HepG2 (cell line): ENCODE results near the gene ADCYAP1R1. TPM values are rescaled to one million over a fixed set of nuclear protein-coding genes. Genes with fewer than 3 reads are reported as not detected.

ENCODE experiments used
- ATAC-seq: fragments of 200-7000 bp; cut with Tn5 transposase; 3 replicates; pipeline ENCODE4 v1.9.1; 2020; ENCODE audit warnings: mild to moderate bottlenecking, moderate library complexity
- BruUV-seq: library from RNA; stranded (reverse); fragments of 400-500 nt; replicated peaks from 2 replicates; lab custom pipeline; 2021; lab: Mats Ljungman, UMichigan
- CTCF ChIA-PET: fragments of 300-600 bp; formaldehyde crosslinking; extraction: SDS; loops from one replicate; lab custom pipeline; 2021; ENCODE audit warnings: low total read pairs, inconsistent platforms, low intra/inter-chr PET ratio; lab: Yijun Ruan, JAX
- POLR2A ChIA-PET: fragments of 350-600 bp; sonication (Branson Sonifier 250); formaldehyde crosslinking; loops from one replicate; lab custom pipeline; 2020; ENCODE audit warnings: antibody characterized with exemption, inconsistent platforms; lab: Yijun Ruan, JAX
- DNase-seq: peaks from one replicate; pipeline ENCODE4 v3.0.0-alpha.2; 2015; ENCODE audit warnings: low spot score
- FAIRE-seq: peaks from 3 replicates; lab custom pipeline; 2011; peaks lifted over from hg19 to GRCh38; lab: Jason Lieb, UNC
- H2AFZ ChIP-seq: one replicate; pipeline ENCODE4 v1.6.1; 2011; ENCODE audit warnings: low read length, inconsistent platforms
- H3K27ac ChIP-seq: fragments of 300-600 bp; 3 replicates; pipeline ENCODE4 v1.8.0; 2011; ENCODE audit warnings: mixed run types, mild to moderate bottlenecking, mixed read lengths, low read length, inconsistent platforms; ENCODE audit not compliant: insufficient read depth; ENCODE audit errors: extremely low read length
- H3K27me3 ChIP-seq, 2 experiments: fragments of 200-600 bp in 1 of 2; 2 replicates in 1 of 2; 3 replicates in 1 of 2; pipeline versions ENCODE4 v1.6.0 to v1.8.0; 2011; ENCODE audit warnings: low read length in 2 of 2, mild to moderate bottlenecking in 2 of 2, moderate library complexity in 2 of 2, inconsistent platforms in 1 of 2; ENCODE audit not compliant: insufficient read depth in 2 of 2, control insufficient read depth in 1 of 2
- H3K36me3 ChIP-seq, 2 experiments: fragments of 200-600 bp in 1 of 2; replicated peaks in 1 of 2; 2 replicates in 1 of 2; 3 replicates in 1 of 2; pipeline versions ENCODE4 v1.5.1 to v1.8.0; 2011; ENCODE audit warnings: low read length in 2 of 2, inconsistent platforms in 1 of 2; ENCODE audit not compliant: insufficient read depth in 2 of 2, control insufficient read depth in 1 of 2
- H3K4me1 ChIP-seq: 2 replicates; pipeline ENCODE4 v1.5.1; 2012; ENCODE audit warnings: low read length, inconsistent platforms; ENCODE audit not compliant: insufficient read depth
- H3K4me2 ChIP-seq: 2 replicates; pipeline ENCODE4 v1.6.0; 2011; ENCODE audit warnings: low read depth, low read length, inconsistent platforms
- H3K4me3 ChIP-seq, 3 experiments: fragments of 200-600 bp in 1 of 3; sonication (generic), shearing (Covaris generic) in 1 of 3; replicated peaks in 1 of 3; 2 replicates each; pipeline ENCODE4 v1.5.1; 2011 to 2016; ENCODE audit warnings: low read length in 3 of 3, inconsistent platforms in 2 of 3, low read depth in 2 of 3, mild to moderate bottlenecking in 2 of 3, control low read depth in 1 of 3, mixed read lengths in 1 of 3; ENCODE audit not compliant: insufficient read depth in 1 of 3
- H3K79me2 ChIP-seq: one replicate; pipeline ENCODE4 v1.6.1; 2011; ENCODE audit warnings: low read length, inconsistent platforms; ENCODE audit not compliant: insufficient read depth
- H3K9ac ChIP-seq: 2 replicates; pipeline ENCODE4 v1.6.0; 2011; ENCODE audit warnings: mild to moderate bottlenecking, low read depth, low read length, inconsistent platforms; ENCODE audit not compliant: insufficient read depth
- H3K9me3 ChIP-seq: 2 replicates; pipeline ENCODE4 v1.5.1; 2012; ENCODE audit warnings: mild to moderate bottlenecking, low read length
- H4K20me1 ChIP-seq: 2 replicates; pipeline ENCODE4 v1.6.0; 2011; ENCODE audit warnings: inconsistent platforms, mild to moderate bottlenecking, low read length, moderate library complexity; ENCODE audit not compliant: insufficient read depth
- CREM ChIP-seq, 2 experiments: sonication (generic) in 1 of 2; formaldehyde crosslinking in 1 of 2; IDR thresholded peaks; 2 replicates each; pipeline versions ENCODE4 v1.4.0 to v1.6.1; 2016 to 2020; ENCODE audit warnings: antibody characterized with exemption in 1 of 2, mild to moderate bottlenecking in 1 of 2, missing genetic modification reagents in 1 of 2
- ESRRA ChIP-seq: sonication (generic); formaldehyde crosslinking; IDR thresholded peaks from 2 replicates; pipeline ENCODE4 v1.5.1; 2020; ENCODE audit warnings: mild to moderate bottlenecking, low read depth, missing genetic modification reagents
- HDAC2 ChIP-seq: sonication (generic); formaldehyde crosslinking; IDR thresholded peaks from 2 replicates; pipeline ENCODE4 v1.4.0; 2020; ENCODE audit warnings: missing genetic modification reagents
- JUNB ChIP-seq: sonication (generic); formaldehyde crosslinking; IDR thresholded peaks from 2 replicates; pipeline ENCODE4 v1.8.0; 2022; ENCODE audit warnings: missing genetic modification reagents, mild to moderate bottlenecking, borderline replicate concordance
- MYC ChIP-seq: sonication (generic); formaldehyde crosslinking; IDR thresholded peaks from 2 replicates; pipeline ENCODE4 v1.9.0; 2021; ENCODE audit warnings: missing genetic modification reagents, borderline replicate concordance
- SNAI1 ChIP-seq: sonication (generic); formaldehyde crosslinking; IDR thresholded peaks from 2 replicates; pipeline ENCODE4 v1.5.0; 2020; ENCODE audit warnings: mild to moderate bottlenecking, missing genetic modification reagents, borderline replicate concordance
- ZNF44 ChIP-seq: sonication (generic); formaldehyde crosslinking; IDR thresholded peaks from 2 replicates; pipeline ENCODE4 v1.5.1; 2020; ENCODE audit warnings: mild to moderate bottlenecking, missing genetic modification reagents
- ZNF713 ChIP-seq: sonication (generic); formaldehyde crosslinking; IDR thresholded peaks from 2 replicates; pipeline ENCODE4 v1.4.0; 2020; ENCODE audit warnings: mild to moderate bottlenecking, missing genetic modification reagents
- WGBS: methylation state at CpG from one replicate; pipeline ENCODE4 v1.1.6; 2017; ENCODE audit warnings: low lambda C conversion rate; 5-methylcytosine and 5-hydroxymethylcytosine counted together
- in situ Hi-C: cut with HindIII; loops from 2 replicates; pipeline ENCODE4 v1.10.0; 2017; ENCODE audit warnings: low pct_unique_long_range_greater_than_20kb; ENCODE audit not compliant: extremely low pct_ligation_motif_present
- intact Hi-C: fragments of 100-400 bp; cut with micrococcal nuclease; formaldehyde crosslinking; loops from one replicate; pipeline ENCODE4 v1.10.0; 2022; ENCODE audit not compliant: unreplicated experiment
- polyA plus RNA-seq, 8 experiments: library from polyadenylated mRNA; depleted of rRNA in 3 of 8; stranded (reverse) in 7 of 8; unstranded in 1 of 8; fragments of >200 nt; fragmentation: Illumina TruSeq in 4 of 8; extraction: Trizol in 4 of 8; gene quantifications; 2 replicates each; pipeline versions ENCODE4 v1.2.1 to v1.2.3, GENCODE V29; 2011 to 2016; ENCODE audit warnings: low read depth in 4 of 8, missing spikeins in 1 of 8, mixed read lengths in 1 of 8; ENCODE audit not compliant: insufficient read depth in 1 of 8
- total RNA-seq, 5 experiments: library from RNA; depleted of rRNA; stranded (reverse); fragments of >200 nt; fragmentation: Illumina TruSeq; extraction: Trizol; gene quantifications; 2 replicates each; pipeline ENCODE4 v1.2.3, GENCODE V29; 2016; ENCODE audit warnings: low read depth in 1 of 5
- TF ChIP-seq, protein P1 (sequence below): sonication (generic); formaldehyde crosslinking; IDR thresholded peaks from 2 replicates; pipeline ENCODE4 v1.4.0; 2020; ENCODE audit warnings: mild to moderate bottlenecking, missing genetic modification reagents

The ADCYAP1R1 gene
- total and polyA plus RNA-seq, 2 of the 13 experiments (the other 11 are each of a cell fraction or from before 2014, with no cell fraction given), result not detected

DNA sequence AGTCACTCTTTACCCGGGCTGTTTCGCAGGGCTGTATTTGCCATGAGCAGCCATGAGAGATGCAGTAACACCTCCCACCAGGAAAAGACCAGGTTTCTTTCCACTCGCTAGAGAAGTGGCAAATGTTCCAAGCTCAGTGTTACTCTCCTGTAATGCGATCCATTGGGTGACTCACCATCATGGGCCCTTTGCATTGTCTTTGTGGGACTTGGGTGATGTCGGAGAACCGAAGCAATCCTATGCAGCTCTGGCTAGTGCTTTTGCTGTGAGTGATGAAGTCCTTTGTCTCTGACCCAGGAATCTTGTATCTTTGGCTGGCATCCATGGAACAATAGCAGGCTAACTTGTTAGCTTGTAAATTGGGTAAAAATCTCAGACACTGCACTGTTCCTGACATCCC is 48.4 kb upstream of the ADCYAP1R1 start:
- 32% methylated on average over 5 of the region's 6 CpGs for WGBS
- Histone ChIP-seq H3K9ac (no peak overlapping the region), H3K79me2 (no peaks in the 10 kb centered on the region), H3K27me3 (peaks cover 0 to 8% of the 10 kb centered on the region in 2 experiments; a peak in 2 of 5 replicates), H3K4me3 (no peak overlapping the region), H4K20me1 (no peaks in the 10 kb centered on the region), H3K4me1 (no peaks in the 10 kb centered on the region), H3K36me3 (no peaks in the 10 kb centered on the region), H3K4me2 (no peak overlapping the region), H3K9me3 (no peaks in the 10 kb centered on the region), H3K27ac (no peak overlapping the region), H2AFZ (no peak overlapping the region)
- TF ChIP-seq JUNB (CRISPR knock-in tag) (no peak), MYC (CRISPR knock-in tag) (no peak), HDAC2 (no peak), SNAI1 (CRISPR knock-in tag) (no peak), CREM (IDR thresholded peaks at IDR 0.05) (no peak), CREM (CRISPR knock-in tag; IDR thresholded peaks at IDR 0.05) (no peak), ZNF44 (CRISPR knock-in tag) (no peak), ESRRA (CRISPR knock-in tag) (no peak), ZNF713 (CRISPR knock-in tag) (no peak)
- TF ChIP-seq, protein P1, sequence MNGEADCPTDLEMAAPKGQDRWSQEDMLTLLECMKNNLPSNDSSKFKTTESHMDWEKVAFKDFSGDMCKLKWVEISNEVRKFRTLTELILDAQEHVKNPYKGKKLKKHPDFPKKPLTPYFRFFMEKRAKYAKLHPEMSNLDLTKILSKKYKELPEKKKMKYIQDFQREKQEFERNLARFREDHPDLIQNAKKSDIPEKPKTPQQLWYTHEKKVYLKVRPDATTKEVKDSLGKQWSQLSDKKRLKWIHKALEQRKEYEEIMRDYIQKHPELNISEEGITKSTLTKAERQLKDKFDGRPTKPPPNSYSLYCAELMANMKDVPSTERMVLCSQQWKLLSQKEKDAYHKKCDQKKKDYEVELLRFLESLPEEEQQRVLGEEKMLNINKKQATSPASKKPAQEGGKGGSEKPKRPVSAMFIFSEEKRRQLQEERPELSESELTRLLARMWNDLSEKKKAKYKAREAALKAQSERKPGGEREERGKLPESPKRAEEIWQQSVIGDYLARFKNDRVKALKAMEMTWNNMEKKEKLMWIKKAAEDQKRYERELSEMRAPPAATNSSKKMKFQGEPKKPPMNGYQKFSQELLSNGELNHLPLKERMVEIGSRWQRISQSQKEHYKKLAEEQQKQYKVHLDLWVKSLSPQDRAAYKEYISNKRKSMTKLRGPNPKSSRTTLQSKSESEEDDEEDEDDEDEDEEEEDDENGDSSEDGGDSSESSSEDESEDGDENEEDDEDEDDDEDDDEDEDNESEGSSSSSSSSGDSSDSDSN (CRISPR knock-in tag), result no peak
- ChIA-PET POLR2A (no interaction called here), CTCF (no interaction called here)
- intact Hi-C loops, result no loop called here
- in situ Hi-C loops, result no loop called here
- DNase-seq (no peak), FAIRE-seq (no peak), ATAC-seq (no peak)
- no TSS peak for BruUV-seq
